ENCODE measurements around the gene ZNF644. TPM values are rescaled to one million over a fixed set of nuclear protein-coding genes. Genes with fewer than 3 reads are reported as not detected.

The ZNF644 gene
- total RNA-seq, 1 experiment from 2014 or later: 39.6 TPM

GRCh38 chr1:91036894-91037829 lies 15.3 kb upstream of the ZNF644 start:
- Histone ChIP-seq H3K9me3 (ENCODE audit: low read length) (no peaks in the 10 kb centered on the region), H3K36me3 (ENCODE audit: low read depth, low read length) (no peaks in the 10 kb centered on the region), H3K9ac (ENCODE audit: low read length) (no peak overlapping the region), H3K79me2 (ENCODE audit: low read length) (no peaks in the 10 kb centered on the region), H3F3A (ENCODE audit: low read length, unreplicated experiment) (no peaks in the 10 kb centered on the region), H3K4me3 (ENCODE audit: low read length) (no peak overlapping the region), H2AFZ (ENCODE audit: low read length) (no peak overlapping the region), H4K20me1 (ENCODE audit: low read length) (no peaks in the 10 kb centered on the region), H3K9me2 (replicated peaks; ENCODE audit: low read length) (no peaks in the 10 kb centered on the region), H3K27me3 (ENCODE audit: low read length) (peaks cover 33% of the 10 kb centered on the region; the same call in 1 of the 2 replicates), H3K4me2 (ENCODE audit: low read length) (no peak overlapping the region), H3K4me1 (ENCODE audit: insufficient read depth, low read length) (no peaks in the 10 kb centered on the region), H3K27ac (ENCODE audit: low read length) (no peak overlapping the region)
- intact Hi-C loops (cut with micrococcal nuclease): no loop called here
- POLR2A ChIA-PET (ENCODE audit: unreplicated experiment): no interaction called here
- ATAC-seq (no peak), DNase-seq (no peak)
- CTCF ChIA-PET: no interaction called here
- no peak for TF ChIP-seq EZH2 (IDR thresholded peaks at IDR 0.05; ENCODE audit: low read length, unreplicated experiment)
- TF ChIP-seq EZH2phosphoT487 (IDR thresholded peaks at IDR 0.05; ENCODE audit: borderline replicate concordance, low read length): no peak
- TF ChIP-seq CTCF (conservative IDR thresholded peaks at IDR 0.05; ENCODE audit: low read depth, low read length): no peak
- BruUV-seq (replicated peaks): no TSS peak

- Histone ChIP-seq H3K79me2 (ENCODE audit: low read length) (no peaks in the 10 kb centered on the region), H3K36me3 (ENCODE audit: low read depth, low read length) (no peaks in the 10 kb centered on the region), H3K4me2 (ENCODE audit: low read length) (no peak overlapping the region), H3K9me2 (replicated peaks; ENCODE audit: low read length) (no peaks in the 10 kb centered on the region), H3K27ac (ENCODE audit: low read length) (no peak overlapping the region), H3K4me1 (ENCODE audit: insufficient read depth, low read length) (no peaks in the 10 kb centered on the region), H3K9ac (ENCODE audit: low read length) (no peak overlapping the region), H3K27me3 (ENCODE audit: low read length) (peaks cover 39% of the 10 kb centered on the region; the same call in 1 of the 2 replicates), H3K9me3 (ENCODE audit: low read length) (no peaks in the 10 kb centered on the region), H3F3A (ENCODE audit: low read length, unreplicated experiment) (no peaks in the 10 kb centered on the region), H4K20me1 (ENCODE audit: low read length) (no peaks in the 10 kb centered on the region), H3K4me3 (ENCODE audit: low read length) (no peak overlapping the region), H2AFZ (ENCODE audit: low read length) (no peak overlapping the region)
- intact Hi-C loops (cut with micrococcal nuclease): no loop called here
- DNase-seq (no peak), ATAC-seq (no peak)
- CTCF ChIA-PET: no interaction called here
- BruUV-seq (replicated peaks): no TSS peak
- POLR2A ChIA-PET (ENCODE audit: unreplicated experiment): interaction anchor here (0.7 kb wide), 1 partner anchor 108 kb away, joined by 6 read pairs; no protein-coding TSS in a partner anchor
- TF ChIP-seq CTCF (conservative IDR thresholded peaks at IDR 0.05; ENCODE audit: low read depth, low read length) (no peak), EZH2phosphoT487 (IDR thresholded peaks at IDR 0.05; ENCODE audit: borderline replicate concordance, low read length) (no peak), EZH2 (IDR thresholded peaks at IDR 0.05; ENCODE audit: low read length, unreplicated experiment) (no peak)
Observed at GRCh38 chr1:91032349-91032748, 10.5 kb upstream of the ZNF644 start.

- intact Hi-C loops (cut with micrococcal nuclease): no loop called here
- CTCF ChIA-PET: no interaction called here
- no peak for DNase-seq
- H3K27ac ChIP-seq (ENCODE audit: low read length): no peak overlapping the region
- no peak for TF ChIP-seq EZH2 (IDR thresholded peaks at IDR 0.05; ENCODE audit: low read length, unreplicated experiment)
- TF ChIP-seq CTCF (conservative IDR thresholded peaks at IDR 0.05; ENCODE audit: low read depth, low read length): no peak
- TF ChIP-seq EZH2phosphoT487 (IDR thresholded peaks at IDR 0.05; ENCODE audit: borderline replicate concordance, low read length): no peak
- no peaks in the 10 kb centered on the region for H4K20me1 ChIP-seq (ENCODE audit: low read length)
- BruUV-seq (replicated peaks): no TSS peak
- no peak overlapping the region for H2AFZ ChIP-seq (ENCODE audit: low read length)
- H3K4me2 ChIP-seq (ENCODE audit: low read length): no peak overlapping the region
- H3K9ac ChIP-seq (ENCODE audit: low read length): no peak overlapping the region
- peaks cover 11% of the 10 kb centered on the region for H3K4me1 ChIP-seq (ENCODE audit: insufficient read depth, low read length)
- no peaks in the 10 kb centered on the region for H3K79me2 ChIP-seq (ENCODE audit: low read length)
- no peaks in the 10 kb centered on the region for H3F3A ChIP-seq (ENCODE audit: low read length, unreplicated experiment)
- H3K9me2 ChIP-seq (replicated peaks; ENCODE audit: low read length): no peaks in the 10 kb centered on the region
- peaks cover 30% of the 10 kb centered on the region; the same call in 1 of the 2 replicates for H3K27me3 ChIP-seq (ENCODE audit: low read length)
- no peaks in the 10 kb centered on the region for H3K9me3 ChIP-seq (ENCODE audit: low read length)
- no peaks in the 10 kb centered on the region for H3K36me3 ChIP-seq (ENCODE audit: low read depth, low read length)
- H3K4me3 ChIP-seq (ENCODE audit: low read length): no peak overlapping the region
- no peak for ATAC-seq
- POLR2A ChIA-PET (ENCODE audit: unreplicated experiment): no interaction called here
Observed at GRCh38 chr1:91031081-91031480, 9.2 kb upstream of the ZNF644 start.

Measured in PC-3 (cell line).